Omental fat pad (tissue), 4 donors: ENCODE data around the gene SORCS3. TPM values are rescaled to one million over a fixed set of nuclear protein-coding genes. Genes with fewer than 3 reads are reported as not detected.

Experiments used
- ATAC-seq: fragments of 150-250 bp; one replicate; pipeline ENCODE4 v1.9.1; 2016; ENCODE audit warnings: mild to moderate bottlenecking, moderate library complexity; ENCODE audit not compliant: low FRiP score
- DNase-seq: peaks from one replicate; pipeline ENCODE4 v3.0.0-alpha.2; 2019; ENCODE audit warnings: low spot score
- total RNA-seq, 4 donors: library from RNA; depleted of rRNA; stranded (reverse); fragments of >200 nt; gene quantifications; one replicate each; pipeline ENCODE4 v1.1.0, GENCODE V29; 2016
- TF ChIP-seq, protein P1 (sequence below), 3 donors: fragments of 450-650 bp; IDR thresholded peaks; one replicate each; pipeline ENCODE4 v1.5.1; 2016 to 2017; ENCODE audit warnings: antibody characterized with exemption in 3 of 3, mild to moderate bottlenecking in 3 of 3, moderate library complexity in 2 of 3

SORCS3 gene
- total RNA-seq, 4 donors from 2014 or later = not detected

DNA sequence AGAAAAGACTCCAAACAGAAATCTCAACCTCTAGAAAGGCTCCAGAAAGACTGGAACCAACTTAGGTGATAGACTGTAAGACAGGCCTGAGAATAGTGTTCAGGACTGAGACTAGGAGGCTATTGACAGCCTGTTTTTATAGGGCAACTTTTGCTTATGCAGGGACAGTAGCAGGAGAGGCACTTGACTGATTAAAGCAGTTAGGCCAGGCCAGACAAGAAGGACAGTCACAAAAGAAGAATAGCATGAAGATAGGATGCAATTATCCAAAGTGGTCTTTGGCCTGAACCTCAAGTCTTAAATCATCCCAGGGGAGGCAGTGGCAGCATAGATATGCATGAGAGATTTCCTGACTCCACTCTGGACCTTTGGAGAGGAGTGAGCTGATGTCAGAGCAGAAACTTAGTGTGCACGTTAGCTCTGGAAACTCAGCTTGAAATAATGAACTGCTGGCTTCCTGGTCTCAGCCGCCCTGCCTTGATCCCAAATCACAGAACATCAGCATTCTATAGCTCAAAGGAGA, 290.6 kb downstream of the SORCS3 start:
- ATAC-seq (no peak), DNase-seq (no peak)
- TF ChIP-seq, protein P1, sequence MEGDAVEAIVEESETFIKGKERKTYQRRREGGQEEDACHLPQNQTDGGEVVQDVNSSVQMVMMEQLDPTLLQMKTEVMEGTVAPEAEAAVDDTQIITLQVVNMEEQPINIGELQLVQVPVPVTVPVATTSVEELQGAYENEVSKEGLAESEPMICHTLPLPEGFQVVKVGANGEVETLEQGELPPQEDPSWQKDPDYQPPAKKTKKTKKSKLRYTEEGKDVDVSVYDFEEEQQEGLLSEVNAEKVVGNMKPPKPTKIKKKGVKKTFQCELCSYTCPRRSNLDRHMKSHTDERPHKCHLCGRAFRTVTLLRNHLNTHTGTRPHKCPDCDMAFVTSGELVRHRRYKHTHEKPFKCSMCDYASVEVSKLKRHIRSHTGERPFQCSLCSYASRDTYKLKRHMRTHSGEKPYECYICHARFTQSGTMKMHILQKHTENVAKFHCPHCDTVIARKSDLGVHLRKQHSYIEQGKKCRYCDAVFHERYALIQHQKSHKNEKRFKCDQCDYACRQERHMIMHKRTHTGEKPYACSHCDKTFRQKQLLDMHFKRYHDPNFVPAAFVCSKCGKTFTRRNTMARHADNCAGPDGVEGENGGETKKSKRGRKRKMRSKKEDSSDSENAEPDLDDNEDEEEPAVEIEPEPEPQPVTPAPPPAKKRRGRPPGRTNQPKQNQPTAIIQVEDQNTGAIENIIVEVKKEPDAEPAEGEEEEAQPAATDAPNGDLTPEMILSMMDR (IDR thresholded peaks at IDR 0.05) = no peak

DNA sequence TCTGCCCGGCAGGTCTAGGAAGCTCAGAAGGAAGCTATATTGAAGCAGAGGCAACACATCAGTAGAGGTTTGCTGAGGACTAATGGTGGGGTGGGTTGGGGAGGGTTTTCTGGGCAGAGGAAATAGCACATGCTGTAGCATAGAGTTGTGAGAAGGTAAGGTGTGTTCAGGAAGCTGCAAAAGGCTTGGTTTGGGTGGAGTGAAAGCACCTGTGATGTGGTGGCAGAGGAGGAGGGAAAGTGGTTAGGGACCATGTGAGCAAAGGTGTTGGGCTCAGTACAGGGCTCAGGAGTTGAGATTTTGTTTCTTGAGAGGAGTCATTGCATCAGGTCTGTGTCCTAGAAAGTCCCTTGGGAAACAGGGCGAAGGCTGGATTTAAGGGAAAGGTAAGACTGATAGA, 294.6 kb downstream of the SORCS3 start:
- ATAC-seq (no peak), DNase-seq (no peak)
- TF ChIP-seq, protein P1 (IDR thresholded peaks at IDR 0.05) = no peak

DNA sequence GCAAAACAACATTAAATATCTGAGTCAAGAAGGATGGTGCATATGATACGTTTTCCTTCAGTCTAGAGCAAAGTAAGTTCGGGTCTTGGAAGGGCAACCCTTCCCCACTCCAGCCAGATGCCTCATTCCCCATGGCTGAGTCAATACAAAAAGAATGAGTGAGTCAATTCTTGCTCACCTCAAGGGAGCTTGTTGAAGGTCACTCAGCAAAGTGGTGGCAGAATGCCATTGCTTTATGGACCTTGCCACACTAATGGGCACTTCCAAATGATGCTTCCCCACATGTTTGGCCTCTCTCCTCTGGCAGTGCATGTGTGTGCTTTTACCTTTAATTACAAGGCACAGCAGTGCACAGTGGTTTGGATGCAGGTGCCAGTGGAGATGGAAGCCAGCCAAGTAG, 296.5 kb downstream of the SORCS3 start:
- TF ChIP-seq, protein P1 (IDR thresholded peaks at IDR 0.05) = no peak
- DNase-seq (no peak), ATAC-seq (peak; percentile 54)

DNA sequence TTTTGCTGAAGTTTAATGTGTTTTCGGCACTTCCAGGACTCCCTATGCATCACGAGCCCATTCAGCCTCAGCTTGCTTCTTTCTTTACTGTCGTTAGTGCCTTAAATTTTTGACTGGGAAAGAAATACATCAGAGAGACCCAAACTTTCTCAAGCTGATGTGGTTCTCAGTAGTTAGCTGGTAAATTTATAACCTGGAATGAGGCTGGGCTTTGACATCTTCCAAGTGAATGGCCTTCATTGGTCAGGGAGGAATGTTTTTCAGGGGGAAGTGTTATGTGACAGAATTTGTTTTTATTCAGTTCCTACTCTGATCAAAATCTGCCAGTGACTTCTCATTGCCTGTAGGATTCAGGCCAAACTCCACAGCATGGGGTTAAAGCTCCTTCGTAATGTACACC, 296.9 kb downstream of the SORCS3 start:
- no peak for DNase-seq
- no peak for ATAC-seq
- TF ChIP-seq, protein P1 (IDR thresholded peaks at IDR 0.05) = no peak

DNA sequence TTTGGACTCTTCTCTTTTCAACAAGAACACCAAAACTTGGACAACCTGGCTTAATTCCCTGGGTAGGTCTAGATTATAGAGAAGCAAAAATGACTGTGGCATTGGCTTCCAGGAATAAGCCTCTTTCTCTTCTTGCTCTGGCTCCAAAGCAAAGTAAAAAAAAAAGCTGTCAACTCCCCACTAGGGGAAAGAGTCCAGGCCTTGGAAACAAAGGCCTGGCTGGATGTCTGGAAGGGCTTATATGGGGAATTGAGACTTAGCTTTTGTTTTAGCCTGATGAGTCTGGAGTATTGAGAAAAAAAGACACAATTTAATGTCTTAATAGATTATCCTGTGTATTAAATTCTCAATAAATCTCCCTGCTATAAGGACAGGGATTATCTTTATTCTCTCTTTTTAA, 300.6 kb downstream of the SORCS3 start:
- ATAC-seq = no peak
- TF ChIP-seq, protein P1 (IDR thresholded peaks at IDR 0.05) = no peak
- no peak for DNase-seq

DNA sequence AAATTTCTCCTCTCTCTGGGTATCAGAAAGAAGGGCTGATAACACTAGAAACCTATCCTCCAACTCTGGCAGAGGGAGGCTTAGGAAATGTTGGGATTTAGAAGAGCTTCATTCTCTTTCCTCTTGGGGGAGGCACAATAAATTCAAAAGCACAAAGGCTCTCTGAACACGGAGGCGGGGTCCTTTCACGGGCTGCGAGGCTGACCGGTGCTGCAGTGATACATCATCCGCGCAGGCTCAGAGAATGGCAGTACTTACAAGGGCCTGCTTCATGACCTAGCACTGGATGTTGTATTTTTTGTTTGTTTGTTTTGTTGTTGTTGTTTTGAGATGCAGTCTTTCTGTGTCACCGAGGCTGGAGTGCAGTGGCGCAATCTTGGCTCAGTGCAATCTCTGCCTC, 306.2 kb downstream of the SORCS3 start:
- no peak for DNase-seq
- TF ChIP-seq, protein P1 (IDR thresholded peaks at IDR 0.05) = no peak
- ATAC-seq = no peak

DNA sequence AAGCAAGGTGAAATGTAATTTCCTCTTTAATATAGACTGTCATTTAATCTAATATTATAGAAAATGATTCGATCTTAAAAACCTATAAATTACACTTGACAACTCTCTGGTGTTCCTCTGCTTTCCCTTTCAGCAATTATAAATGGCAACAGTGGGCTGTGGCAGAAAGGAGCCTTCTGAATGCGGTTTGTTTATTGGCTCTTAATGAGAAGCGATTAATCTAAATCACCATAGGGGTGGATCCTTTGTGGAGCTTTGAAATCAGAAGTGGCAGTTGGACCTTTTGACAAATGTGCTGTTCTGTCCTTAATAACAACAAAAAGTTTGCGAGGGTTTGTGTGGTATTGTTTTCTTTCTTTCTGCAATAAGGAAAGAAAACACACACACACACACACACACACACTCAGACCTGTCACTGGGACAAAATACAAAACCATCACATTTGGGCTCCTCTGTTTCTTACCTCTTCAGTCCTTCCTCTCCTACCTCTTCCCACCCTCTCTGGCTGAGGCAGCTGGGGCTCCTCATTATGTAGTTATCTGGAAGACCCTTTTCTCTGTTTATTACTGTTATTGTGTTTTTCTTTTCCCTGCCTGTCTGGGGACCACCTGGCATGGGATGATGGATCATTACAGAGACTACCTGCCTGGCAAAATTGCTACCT, 316.2 kb downstream of the SORCS3 start:
- ATAC-seq (no peak), DNase-seq (no peak)
- TF ChIP-seq, protein P1 (IDR thresholded peaks at IDR 0.05) = no peak
